Aorta (tissue), 5 donors: ENCODE results near the gene CDON. TPM values are rescaled to one million over a fixed set of nuclear protein-coding genes. Genes with fewer than 3 reads are reported as not detected.

Experiments used
- ATAC-seq: fragments of 200-7000 bp; cut with Tn5 transposase; one replicate; pipeline ENCODE4 v1.9.1; 2022; ENCODE audit warnings: moderate library complexity; ENCODE audit not compliant: low FRiP score
- DNase-seq, 2 donors: peaks; one replicate each; pipeline ENCODE4 v3.0.0-alpha.2; 2020
- H3K27ac ChIP-seq, 2 donors: one replicate each; pipeline ENCODE4 v1.5.1; 2013; ENCODE audit warnings: low read length in 2 of 2, mild to moderate bottlenecking in 2 of 2, moderate library complexity in 2 of 2, control low read depth in 1 of 2, inconsistent platforms in 1 of 2, low read depth in 1 of 2
- H3K27me3 ChIP-seq, 2 donors: one replicate each; pipeline ENCODE4 v1.6.1; 2013; ENCODE audit warnings: control low read depth in 1 of 2, low read length in 1 of 2, mild to moderate bottlenecking in 1 of 2, moderate library complexity in 1 of 2; ENCODE audit not compliant: insufficient read depth in 2 of 2, control insufficient read depth in 1 of 2
- H3K36me3 ChIP-seq, 2 donors: one replicate each; pipeline ENCODE4 v1.6.1; 2013; ENCODE audit warnings: control low read depth in 1 of 2, low read length in 1 of 2, mild to moderate bottlenecking in 1 of 2; ENCODE audit not compliant: insufficient read depth in 2 of 2, control insufficient read depth in 1 of 2
- H3K4me1 ChIP-seq, 2 donors: one replicate each; pipeline ENCODE4 v1.6.1; 2013; ENCODE audit warnings: low read length in 2 of 2, control low read depth in 1 of 2, mild to moderate bottlenecking in 1 of 2, moderate library complexity in 1 of 2; ENCODE audit not compliant: insufficient read depth in 2 of 2, control insufficient read depth in 1 of 2
- H3K4me3 ChIP-seq, 2 donors: one replicate each; pipeline ENCODE4 v1.5.1; 2013; ENCODE audit warnings: low read length in 2 of 2, control low read depth in 1 of 2, mild to moderate bottlenecking in 1 of 2
- H3K9me3 ChIP-seq: one replicate; pipeline ENCODE4 v1.6.1; 2013; ENCODE audit warnings: mild to moderate bottlenecking, low read length; ENCODE audit not compliant: control insufficient read depth
- WGBS, 2 donors: extraction: QIAGEN DNeasy Blood & Tissue Kit; methylation state at CpG; one replicate each; pipeline ENCODE4 v1.1.7; 2013; 5-methylcytosine and 5-hydroxymethylcytosine counted together
- intact Hi-C, 2 donors: fragments of 100-400 bp; cut with DNase I; formaldehyde crosslinking; loops; one replicate each; pipeline versions ENCODE4 v1.14.2 to v1.15.0; 2022
- polyA plus RNA-seq, 2 donors: library from polyadenylated mRNA; stranded (reverse); fragments of 200-250 nt; gene quantifications; one replicate each; pipeline ENCODE4 v1.2.3, GENCODE V29; 2013
- total RNA-seq, 2 donors: library from RNA; stranded (reverse); fragmentation: NEBNext Ultra II Directional; extraction: Animal tissue kit (Norgen Biotek cat#: 25700); gene quantifications; one replicate each; pipeline ENCODE4 v1.2.1, GENCODE V29; 2021
- donor health status: healthy with polysubstance abuse.
- donor health status: Bipolar disorder and iron deficiency.
- donor health status: DM: no; HTN: no; CAD: no.
- donor health status: DM: no; HTN: no; CAD: no.
- donor health status: DM: yes; HTN: yes; CAD: no.

The CDON gene
- total and polyA plus RNA-seq, 4 donors: 0.49 to 50.3 (median 4.5) TPM

DNA sequence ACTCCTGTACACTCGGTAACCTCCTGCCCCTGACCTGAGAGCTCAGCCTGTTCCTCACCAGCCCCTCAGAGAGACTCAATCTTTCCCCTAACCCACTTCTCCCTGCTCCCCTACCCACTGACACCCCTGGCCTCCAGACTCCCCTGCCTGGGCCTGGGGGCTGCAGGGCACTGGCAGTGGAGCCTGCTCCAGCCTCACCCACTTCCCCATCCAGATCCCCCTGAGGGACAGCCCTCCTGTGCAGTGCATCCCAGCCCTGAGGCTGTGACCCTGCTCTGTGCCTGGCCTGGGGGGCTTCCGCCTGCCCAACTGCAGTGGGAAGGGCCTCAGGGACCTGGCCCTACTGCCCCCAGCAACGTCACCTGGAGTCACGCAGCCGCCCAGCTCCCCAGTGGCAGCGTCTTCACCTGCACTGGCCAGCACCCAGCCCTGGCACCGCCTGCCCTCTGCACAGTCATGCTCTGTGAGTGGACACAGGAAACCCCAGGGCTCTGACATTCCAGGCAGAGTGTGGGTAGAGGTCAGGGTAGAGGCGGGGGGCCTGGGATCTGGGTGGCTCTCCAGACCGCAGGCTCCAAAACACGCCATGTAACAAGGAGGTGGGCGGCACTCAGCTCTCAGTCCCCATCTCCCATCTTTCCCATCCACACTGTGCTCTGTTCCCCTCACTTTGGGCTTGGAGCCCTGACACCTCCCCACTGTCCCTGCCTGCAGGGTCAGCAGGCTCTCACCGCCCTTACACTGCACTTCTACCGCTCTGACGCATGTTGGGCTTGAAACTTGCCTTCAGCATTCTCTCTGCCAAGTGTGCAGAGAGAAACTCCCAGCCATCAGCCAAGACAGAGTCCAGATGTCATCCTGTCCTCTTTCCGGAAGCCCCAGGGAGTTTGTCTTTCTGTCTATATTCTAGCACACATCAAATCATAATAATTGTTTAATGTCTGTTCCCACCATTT, 111.7 kb downstream of the CDON start:
- Histone ChIP-seq H3K9me3 (no peaks in the 10 kb centered on the region), H3K27ac (no peak overlapping the region), H3K36me3 (no peaks in the 10 kb centered on the region), H3K4me3 (no peak overlapping the region), H3K27me3 (no peaks in the 10 kb centered on the region), H3K4me1 (no peaks in the 10 kb centered on the region)
- ATAC-seq (peak; percentile 58), DNase-seq (no peak)
- intact Hi-C loops: no loop called here
- 71 to 74% methylated on average over 14 to 15 of the region's 15 CpGs for WGBS, 2 donors

DNA sequence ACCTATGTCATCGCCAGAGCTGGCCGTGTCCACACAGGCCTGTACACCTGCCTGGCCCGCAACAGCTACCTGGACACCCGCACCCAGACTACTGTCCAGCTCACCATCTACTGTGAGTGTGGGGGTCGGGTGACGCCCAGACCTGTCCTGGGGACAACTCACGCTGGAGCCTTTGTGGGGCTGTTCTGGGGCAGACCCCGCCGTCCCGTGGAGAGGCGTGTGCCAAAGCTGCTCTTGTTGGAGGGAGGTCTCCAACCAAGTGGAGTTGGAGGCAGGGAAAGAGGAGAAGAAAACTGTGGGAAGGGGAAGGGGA, 112.5 kb downstream of the CDON start:
- 92 to 96% methylated on average over 11 of the region's 11 CpGs for WGBS, 2 donors
- H3K4me1 ChIP-seq: no peaks in the 10 kb centered on the region
- ATAC-seq (no peak), DNase-seq (no peak)
- intact Hi-C loops: no loop called here
- H3K27me3 ChIP-seq: no peaks in the 10 kb centered on the region
- H3K9me3 ChIP-seq: no peaks in the 10 kb centered on the region
- no peaks in the 10 kb centered on the region for H3K36me3 ChIP-seq
- no peak overlapping the region for H3K27ac ChIP-seq
- no peak overlapping the region for H3K4me3 ChIP-seq

DNA sequence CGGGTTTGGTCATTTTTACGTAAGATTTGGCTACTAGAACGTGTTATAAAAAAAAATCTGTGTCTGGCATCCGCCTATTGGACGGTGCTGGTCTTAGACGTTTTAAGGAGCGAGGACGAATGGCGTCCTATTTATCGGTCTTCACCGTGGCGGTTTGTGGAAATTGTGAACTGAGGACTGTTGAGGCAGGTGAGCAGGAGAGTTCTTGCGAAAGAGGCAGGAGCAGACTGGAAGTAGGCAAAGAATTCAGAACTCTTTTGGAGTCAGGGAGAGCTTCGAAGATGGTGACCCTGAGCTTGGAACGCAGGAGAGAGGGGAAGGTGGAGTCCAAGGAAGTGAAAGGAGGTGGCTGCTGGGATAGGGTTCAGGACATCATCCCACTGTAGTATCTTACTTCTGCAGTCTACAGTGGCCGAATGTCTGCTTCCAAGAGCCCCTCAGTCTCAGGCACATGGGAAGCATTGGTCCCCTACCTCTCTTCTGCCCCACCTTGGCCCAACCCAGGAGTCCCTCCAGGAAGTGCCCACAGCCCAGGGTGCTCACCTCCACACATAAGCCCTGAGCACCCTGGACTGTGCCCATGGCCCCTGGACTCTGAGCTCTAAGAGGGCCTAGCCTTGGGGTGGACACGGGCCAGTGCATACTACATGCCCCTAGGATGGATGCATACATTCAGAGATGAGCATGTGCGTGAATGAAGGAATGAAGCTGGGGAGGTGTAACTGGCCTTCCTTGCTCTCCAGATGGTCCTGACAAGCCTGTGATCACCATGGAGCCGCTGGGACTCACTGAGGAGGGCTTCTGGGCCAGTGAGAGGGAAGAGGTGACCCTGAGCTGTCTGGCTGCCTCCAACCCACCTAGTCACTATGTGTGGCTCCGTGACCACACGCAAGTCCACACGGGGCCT, 113.1 kb downstream of the CDON start:
- Histone ChIP-seq H3K27me3 (no peaks in the 10 kb centered on the region), H3K27ac (no peak overlapping the region), H3K36me3 (no peaks in the 10 kb centered on the region), H3K4me3 (no peak overlapping the region), H3K4me1 (no peaks in the 10 kb centered on the region), H3K9me3 (no peaks in the 10 kb centered on the region)
- intact Hi-C loops: no loop called here
- DNase-seq (no peak), ATAC-seq (no peak)
- WGBS, 2 donors: 93% methylated on average over 22 of the region's 22 CpGs

DNA sequence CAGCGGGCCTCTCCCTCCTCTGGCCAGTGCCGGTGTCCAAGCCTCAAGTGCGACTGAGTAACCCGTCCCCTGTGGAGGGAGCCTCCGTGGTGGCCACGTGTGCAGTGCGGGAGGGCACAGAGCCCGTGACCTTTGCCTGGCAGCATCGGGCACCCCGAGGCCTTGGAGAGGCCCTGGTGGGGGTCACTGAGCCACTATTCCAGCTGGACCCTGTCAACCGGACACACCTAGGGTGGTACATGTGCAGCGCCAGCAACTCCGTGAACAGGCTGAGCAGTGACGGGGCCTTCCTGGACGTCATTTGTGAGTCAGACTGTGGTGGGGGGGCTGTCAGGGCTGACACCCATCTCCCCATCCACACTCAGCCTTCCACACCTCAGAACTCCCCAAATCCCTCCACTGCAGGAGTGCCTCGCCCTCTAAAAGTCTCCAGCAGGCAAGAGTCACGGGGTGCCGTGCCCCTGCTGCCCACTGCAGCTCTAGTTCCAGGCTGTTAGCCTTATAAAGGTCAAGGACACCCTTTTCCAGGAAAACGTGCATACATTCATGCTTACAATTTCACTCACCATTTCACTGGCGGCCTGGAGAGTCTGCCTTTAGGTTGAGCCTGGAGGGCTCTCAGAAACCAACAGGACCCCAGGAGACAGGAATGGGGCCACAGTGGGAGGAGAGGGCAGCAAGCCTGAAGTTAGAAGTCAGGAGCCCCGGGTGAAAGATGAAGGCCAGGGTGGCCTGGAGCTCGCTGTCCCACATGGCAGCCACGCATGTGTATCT, 114.2 kb downstream of the CDON start:
- Histone ChIP-seq H3K36me3 (no peaks in the 10 kb centered on the region), H3K27ac (no peak overlapping the region), H3K4me1 (no peaks in the 10 kb centered on the region), H3K4me3 (no peak overlapping the region), H3K9me3 (no peaks in the 10 kb centered on the region), H3K27me3 (no peaks in the 10 kb centered on the region)
- peak in 1 of 2 donors; percentile 31 for DNase-seq
- no peak for ATAC-seq
- 85 to 87% methylated on average over 22 to 23 of the region's 23 CpGs for WGBS, 2 donors
- intact Hi-C loops: no loop called here

DNA sequence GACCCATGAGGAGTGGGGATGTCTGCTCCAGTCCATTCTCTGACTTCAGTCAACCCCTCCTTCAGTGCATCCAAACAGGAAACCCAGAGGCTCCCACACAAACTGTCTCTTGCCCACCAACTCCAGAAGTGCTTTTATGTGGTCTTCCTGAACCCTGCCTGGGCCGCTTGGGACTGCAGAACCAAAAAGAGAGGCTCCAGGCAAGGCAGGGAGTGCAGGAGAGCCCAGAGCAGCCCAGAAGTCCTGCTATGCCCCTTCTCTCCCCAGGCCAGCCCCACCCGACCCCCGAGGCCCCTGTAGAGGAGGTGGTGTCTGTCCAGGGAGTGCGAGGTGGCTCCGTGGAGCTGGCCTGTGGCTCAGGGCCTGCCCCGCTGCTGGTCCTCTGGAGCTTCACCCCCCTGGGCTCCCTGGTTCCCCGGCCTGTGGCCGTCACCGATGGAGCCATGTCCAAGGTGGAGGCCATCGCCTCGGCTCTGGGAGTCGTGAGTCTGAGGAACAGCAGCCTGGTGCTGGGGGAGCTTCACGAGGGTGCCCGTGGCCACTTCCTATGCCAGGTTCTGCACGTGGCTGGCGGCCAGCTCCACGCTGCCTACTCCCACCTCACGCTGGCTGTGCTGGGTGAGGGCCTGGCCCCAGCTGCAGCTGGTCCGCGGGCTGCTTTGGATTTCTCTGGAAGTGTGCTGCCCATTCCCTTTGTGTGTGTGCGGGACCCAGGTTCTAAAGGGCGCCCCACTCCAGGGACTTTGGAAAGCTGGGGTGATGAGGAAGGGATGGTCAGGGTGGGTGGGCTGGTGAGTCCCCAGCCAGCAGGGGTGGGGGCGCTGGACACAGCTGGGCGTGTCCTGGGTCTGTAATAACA, 115.0 kb downstream of the CDON start:
- Histone ChIP-seq H3K36me3 (no peaks in the 10 kb centered on the region), H3K4me1 (no peaks in the 10 kb centered on the region), H3K4me3 (no peak overlapping the region), H3K27ac (no peak overlapping the region), H3K27me3 (no peaks in the 10 kb centered on the region), H3K9me3 (no peaks in the 10 kb centered on the region)
- intact Hi-C loops: no loop called here
- DNase-seq (no peak), ATAC-seq (no peak)
- 88% methylated on average over 23 to 24 of the region's 24 CpGs for WGBS, 2 donors

DNA sequence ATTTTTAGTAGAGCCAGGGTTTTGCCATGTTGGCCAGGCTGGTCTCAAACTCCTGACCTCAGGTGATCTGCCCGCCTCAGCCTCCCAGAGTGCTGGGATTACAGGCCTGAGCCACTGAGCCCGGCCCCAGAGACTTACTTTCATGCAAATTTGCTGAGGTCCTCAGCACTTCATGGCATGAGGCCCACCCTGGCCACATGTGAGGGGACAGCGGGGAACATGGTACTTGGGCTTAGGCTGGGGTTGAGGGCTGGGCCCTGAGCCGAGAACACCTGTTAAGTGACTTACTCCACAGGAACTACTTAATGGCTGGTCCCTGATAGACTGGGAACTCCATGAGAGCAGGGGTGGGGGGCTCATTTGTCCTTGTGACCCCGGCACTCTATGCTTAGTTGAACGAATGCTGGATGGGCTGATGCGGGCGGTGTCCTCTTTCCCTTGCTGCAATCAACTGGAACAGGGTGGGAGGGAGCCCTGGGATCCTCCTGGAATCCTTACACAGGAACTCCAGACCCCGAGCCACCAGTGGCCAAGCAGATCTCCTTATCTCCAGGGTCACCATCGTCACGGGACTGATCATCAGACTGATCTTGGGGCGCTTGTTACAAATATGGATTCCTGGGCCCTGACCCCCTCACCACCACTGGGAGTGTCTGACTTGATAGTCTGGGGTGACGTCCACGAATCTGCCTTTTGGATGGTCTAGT, 115.8 kb downstream of the CDON start:
- intact Hi-C loops: no loop called here
- ATAC-seq: no peak

DNA sequence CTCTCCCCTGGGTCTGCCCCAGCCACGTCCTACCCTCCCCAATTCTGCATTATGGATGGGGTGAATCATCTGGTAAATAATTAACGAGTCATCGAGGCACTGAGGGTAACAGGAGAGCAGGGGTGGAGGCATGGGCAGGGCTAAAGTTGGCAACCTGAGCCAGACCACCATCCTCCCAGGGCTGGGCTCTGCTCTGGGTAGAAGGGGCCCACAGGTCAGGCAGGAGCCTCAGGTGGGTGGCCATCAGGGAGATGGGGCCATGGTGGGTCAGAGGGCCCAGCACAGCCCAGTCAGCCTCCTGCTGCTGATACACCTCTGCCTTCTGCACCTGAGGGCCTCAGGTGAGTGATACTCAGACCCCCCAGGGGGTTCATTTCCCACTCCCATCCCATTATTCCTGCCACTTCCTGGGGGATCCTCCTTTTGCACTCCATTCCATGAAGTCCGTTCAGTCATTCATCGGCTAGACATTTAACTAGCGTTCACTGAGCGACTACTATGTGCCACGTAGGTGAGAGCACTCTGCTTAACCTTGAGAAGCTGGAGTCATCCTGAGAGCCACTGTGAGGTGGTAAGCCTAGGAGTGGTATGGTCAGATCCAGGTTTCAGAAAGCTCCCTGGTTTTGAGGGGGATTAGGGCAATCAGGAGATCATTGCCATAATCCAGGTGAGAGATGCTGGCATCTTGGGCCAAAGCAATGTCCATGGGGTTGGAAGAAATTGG, 116.7 kb downstream of the CDON start, which contains the start of gene VSIG10L2:
Gene VSIG10L2, plus strand, starts transcription at position 248 of the 724 bp plus-strand sequence. Its CDS starts 12 bp downstream, at position 260.
- intact Hi-C loops: no loop called here
- ATAC-seq: no peak
- Histone ChIP-seq H3K27me3 (no peaks in the 10 kb centered on the region), H3K4me1 (no peaks in the 10 kb centered on the region), H3K36me3 (no peaks in the 10 kb centered on the region), H3K4me3 (no peak within 1 kb of the TSS), H3K27ac (no peak within 1 kb of the TSS), H3K9me3 (no peaks in the 10 kb centered on the region)
- DNase-seq: peak in 1 of 2 donors; percentile 51
- WGBS, 2 donors: 84 to 88% methylated on average over 8 of the region's 8 CpGs

More for the DNA sequence above, 115.8 kb downstream of the CDON start:
- Histone ChIP-seq H3K4me3 (no peak overlapping the region), H3K4me1 (no peaks in the 10 kb centered on the region), H3K9me3 (no peaks in the 10 kb centered on the region), H3K27ac (no peak overlapping the region), H3K36me3 (no peaks in the 10 kb centered on the region), H3K27me3 (no peaks in the 10 kb centered on the region)
- DNase-seq: peak in 1 of 2 donors; percentile 64
- WGBS, 2 donors: 94 to 95% methylated on average over 14 of the region's 14 CpGs
